Stomach (tissue), 9 donors: ENCODE results near the gene PMF1. TPM values are rescaled to one million over a fixed set of nuclear protein-coding genes. Genes with fewer than 3 reads are reported as not detected.

Experiments
- DNase-seq, 2 donors: peaks; one replicate each; pipeline versions ENCODE4 v3.0.0 to v3.0.0-alpha.2; 2013 to 2019
- H3K27ac ChIP-seq, 5 donors: fragments of 200-600 bp in 4 of 5; sonication (generic) in 4 of 5; one replicate each; pipeline ENCODE4 v1.5.1; 2013 to 2019; ENCODE audit warnings: mild to moderate bottlenecking in 1 of 5, moderate library complexity in 1 of 5
- H3K27me3 ChIP-seq, 3 donors: fragments of 200-600 bp; sonication (generic); one replicate each; pipeline ENCODE4 v1.5.1; 2017 to 2019; ENCODE audit warnings: mixed run types in 1 of 3
- H3K36me3 ChIP-seq, 4 donors: fragments of 200-600 bp; sonication (generic); 1 replicate in 3 of 4; 2 replicates in 1 of 4; pipeline ENCODE4 v1.5.1; 2016 to 2019
- H3K4me1 ChIP-seq, 4 donors: fragments of 200-600 bp; sonication (generic); one replicate each; pipeline ENCODE4 v1.5.1; 2016 to 2019
- H3K4me3 ChIP-seq, 4 donors: fragments of 200-600 bp; sonication (generic) in 3 of 4; one replicate each; pipeline ENCODE4 v1.5.1; 2016 to 2019; ENCODE audit warnings: mild to moderate bottlenecking in 1 of 4
- H3K9me3 ChIP-seq, 4 donors: fragments of 200-600 bp; sonication (generic); one replicate each; pipeline ENCODE4 v1.5.1; 2016 to 2019
- CTCF ChIP-seq, 7 experiments: fragments of 450-650 bp in 4 of 7; fragments of 200-600 bp in 3 of 7; sonication (generic) in 3 of 7; IDR thresholded peaks; one replicate each; pipeline ENCODE4 v1.5.1; 2016 to 2019; ENCODE audit warnings: antibody characterized with exemption in 7 of 7, control low read depth in 2 of 7, mild to moderate bottlenecking in 1 of 7
- EP300 ChIP-seq: sonication (generic); formaldehyde crosslinking; IDR thresholded peaks from one replicate; pipeline ENCODE4 v1.6.1; 2017; ENCODE audit warnings: antibody characterized with exemption
- POLR2A ChIP-seq, 4 donors: fragments of 450-650 bp; IDR thresholded peaks; one replicate each; pipeline ENCODE4 v1.6.1; 2016; ENCODE audit warnings: antibody characterized with exemption in 4 of 4, control low read depth in 2 of 4, mild to moderate bottlenecking in 1 of 4, moderate library complexity in 1 of 4
- POLR2AphosphoS5 ChIP-seq, 3 donors: sonication (generic); formaldehyde crosslinking; IDR thresholded peaks; one replicate each; pipeline ENCODE4 v1.6.1; 2016; ENCODE audit warnings: antibody characterized with exemption in 3 of 3
- WGBS, 5 donors: extraction: QIAGEN DNeasy Blood & Tissue Kit in 3 of 5; methylation state at CpG; one replicate each; pipeline versions ENCODE4 v1.1.5 to v1.1.7; 2013 to 2018; 5-methylcytosine and 5-hydroxymethylcytosine counted together
- intact Hi-C: fragments of 100-400 bp; cut with DNase I; formaldehyde crosslinking; loops from one replicate; pipeline ENCODE4 v1.15.1; 2023; ENCODE audit warnings: low total_unique reads
- polyA plus RNA-seq, 3 donors: library from polyadenylated mRNA; stranded (reverse); fragments of 200-250 nt; gene quantifications; one replicate each; pipeline ENCODE4 v1.2.3, GENCODE V29; 2013
- total RNA-seq, 5 donors: library from RNA; depleted of rRNA; stranded (reverse); fragments of >200 nt; gene quantifications; one replicate each; pipeline versions ENCODE4 v1.1.0 to v1.2.3, GENCODE V29; 2014 to 2016
- donor health status: healthy with polysubstance abuse.
- donor health status: Bipolar disorder and iron deficiency.
- donor health status: healthy.

The PMF1 gene
- total and polyA plus RNA-seq, 8 donors, result 5.3 to 73.5 (median 44.0) TPM

DNA sequence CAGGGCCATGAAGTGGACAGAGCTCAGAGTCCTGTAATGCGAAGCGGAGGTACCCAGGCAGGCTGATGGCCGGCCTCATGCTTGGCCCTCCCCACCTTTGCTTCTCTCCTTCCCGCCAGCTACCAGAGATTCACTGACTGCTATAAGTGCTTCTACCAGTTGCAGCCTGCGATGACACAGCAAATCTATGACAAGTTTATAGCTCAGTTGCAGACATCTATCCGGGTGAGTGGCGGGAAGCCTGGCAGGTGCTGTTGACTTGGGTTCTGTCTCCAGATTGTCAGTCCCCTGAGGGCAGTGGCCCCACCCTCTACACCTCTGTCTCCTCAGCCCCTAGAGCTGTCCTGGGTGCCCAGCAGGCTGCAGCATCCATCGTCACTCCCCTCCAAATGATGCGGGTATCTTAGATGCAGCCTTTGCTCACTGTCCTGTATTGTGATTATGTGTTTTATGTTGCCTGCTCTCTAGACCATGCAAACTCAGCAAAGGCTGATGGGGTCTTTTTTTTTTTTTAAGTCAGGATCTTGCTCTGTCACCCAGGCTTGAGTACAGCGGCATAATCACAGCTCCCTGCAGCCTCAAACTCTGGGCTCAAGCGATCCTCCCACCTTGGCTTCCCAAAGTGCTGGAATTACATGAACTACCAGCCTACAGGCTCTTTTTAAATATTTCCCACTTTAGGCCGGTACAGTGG, 19.5 kb downstream of the PMF1 start:
- intact Hi-C loops, result no loop called here
- TF ChIP-seq POLR2AphosphoS5 (IDR thresholded peaks at IDR 0.05) (no peak), POLR2A (IDR thresholded peaks at IDR 0.05) (no peak), CTCF (IDR thresholded peaks at IDR 0.05) (no peak), EP300 (no peak)

DNA sequence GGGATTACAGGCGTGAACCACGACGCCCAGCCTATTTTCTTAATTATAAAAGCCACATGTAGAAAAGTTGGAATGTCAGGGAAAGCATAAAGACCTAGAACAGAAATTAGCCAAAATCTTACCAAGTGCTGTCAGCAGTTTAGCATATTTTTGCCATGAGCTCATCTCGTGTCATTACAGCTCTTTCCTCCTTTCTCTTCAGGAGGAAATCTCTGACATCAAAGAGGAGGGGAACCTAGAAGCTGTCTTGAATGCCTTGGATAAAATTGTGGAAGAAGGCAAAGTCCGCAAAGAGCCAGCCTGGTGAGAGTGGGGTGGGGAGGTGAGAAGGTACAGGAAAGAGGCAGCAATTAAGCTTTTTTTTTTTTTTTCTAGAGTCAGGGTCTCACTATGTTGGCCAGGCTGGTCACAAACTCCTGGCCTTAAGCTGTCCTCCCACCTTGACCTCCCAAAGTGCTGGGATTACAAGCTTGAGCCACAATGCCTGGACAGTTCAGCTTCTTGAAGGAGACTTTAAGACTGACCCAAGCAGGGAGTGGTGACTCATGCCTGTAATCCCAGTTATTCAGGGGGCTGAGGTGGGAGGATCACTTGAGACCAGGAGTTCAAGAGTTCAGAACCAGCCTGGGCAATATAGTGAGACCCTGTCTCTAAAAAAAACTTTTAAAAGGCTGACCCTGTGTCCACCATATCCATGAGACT, 20.8 kb downstream of the PMF1 start:
- Histone ChIP-seq H3K4me3 (no peak overlapping the region), H3K9me3 (no peaks in the 10 kb centered on the region), H3K36me3 (peaks cover 39 to 85% (median 79%) of the 10 kb centered on the region in 4 donors), H3K4me1 (peaks cover 0 to 13% (median 0%) of the 10 kb centered on the region in 4 donors), H3K27ac (no peak overlapping the region), H3K27me3 (no peaks in the 10 kb centered on the region)
- WGBS, 5 donors, result 78 to 93% (median 88%) methylated on average over 5 of the region's 5 CpGs
- DNase-seq, result no peak
- TF ChIP-seq POLR2AphosphoS5 (IDR thresholded peaks at IDR 0.05) (no peak), POLR2A (IDR thresholded peaks at IDR 0.05) (no peak), EP300 (no peak), CTCF (IDR thresholded peaks at IDR 0.05) (no peak)
- intact Hi-C loops, result no loop called here

More for the DNA sequence above, 19.5 kb downstream of the PMF1 start:
- 88 to 95% (median 92%) methylated on average over 12 of the region's 12 CpGs for WGBS, 5 donors
- peaks cover 0 to 13% (median 0%) of the 10 kb centered on the region in 4 donors for H3K4me1 ChIP-seq
- H3K4me3 ChIP-seq, result no peak overlapping the region
- no peaks in the 10 kb centered on the region for H3K9me3 ChIP-seq
- DNase-seq, result no peak
- no peak overlapping the region for H3K27ac ChIP-seq
- peaks cover 32 to 85% (median 77%) of the 10 kb centered on the region in 4 donors for H3K36me3 ChIP-seq
- no peaks in the 10 kb centered on the region for H3K27me3 ChIP-seq

- intact Hi-C loops, result no loop called here
- 89 to 95% (median 93%) methylated on average over 5 to 12 of the region's 12 CpGs for WGBS, 5 donors
- Histone ChIP-seq H3K27me3 (no peaks in the 10 kb centered on the region), H3K4me1 (no peaks in the 10 kb centered on the region), H3K27ac (no peak overlapping the region), H3K9me3 (no peaks in the 10 kb centered on the region), H3K36me3 (peaks cover 52 to 95% (median 91%) of the 10 kb centered on the region in 4 donors), H3K4me3 (no peak overlapping the region)
- TF ChIP-seq CTCF (IDR thresholded peaks at IDR 0.05) (no peak), POLR2A (IDR thresholded peaks at IDR 0.05) (no peak), POLR2AphosphoS5 (IDR thresholded peaks at IDR 0.05) (no peak), EP300 (no peak)
- no peak for DNase-seq
These were observed 23.4 kb downstream of the PMF1 start for GRCh38 chr1:156236164-156236563.

GRCh38 chr1:156238248-156238647, 25.4 kb downstream of the PMF1 start:
- 93 to 97% (median 95%) methylated on average over 5 of the region's 5 CpGs for WGBS, 5 donors
- no peaks in the 10 kb centered on the region for H3K4me1 ChIP-seq
- no peaks in the 10 kb centered on the region for H3K27me3 ChIP-seq
- intact Hi-C loops, result no loop called here
- H3K27ac ChIP-seq, result no peak overlapping the region
- DNase-seq, result no peak
- no peak for TF ChIP-seq POLR2A (IDR thresholded peaks at IDR 0.05)
- no peak for TF ChIP-seq CTCF (IDR thresholded peaks at IDR 0.05)
- no peak for TF ChIP-seq EP300
- TF ChIP-seq POLR2AphosphoS5 (IDR thresholded peaks at IDR 0.05), result no peak
- H3K9me3 ChIP-seq, result no peaks in the 10 kb centered on the region
- H3K4me3 ChIP-seq, result no peak overlapping the region
- peaks cover 52 to 91% (median 89%) of the 10 kb centered on the region in 4 donors for H3K36me3 ChIP-seq
